SK-N-MC (cell line): Measurements from ENCODE around the gene RHOU.
"Not testable (repeated sequence)": the region's sequence is repeated elsewhere in the genome, so short reads cannot be mapped to it uniquely, and the experiment has no call there.

Source experiments
- DNase-seq: peaks from one replicate; pipeline ENCODE4 v3.0.0-alpha.2; 2011; ENCODE audit warnings: low read depth, low spot score
- H3K27ac ChIP-seq: fragments of 200-600 bp; sonication (generic); 2 replicates; pipeline ENCODE4 v1.5.1; 2016; ENCODE audit warnings: mixed run types
- H3K36me3 ChIP-seq: fragments of 200-600 bp; sonication (generic); 2 replicates; pipeline ENCODE4 v1.6.1; 2017; ENCODE audit warnings: antibody characterized with exemption, low read length, mixed read lengths; ENCODE audit not compliant: insufficient read depth
- H3K4me3 ChIP-seq: fragments of 200-600 bp; sonication (generic); 2 replicates; pipeline ENCODE4 v1.5.1; 2016
- H3K9ac ChIP-seq: fragments of 200-600 bp; sonication (generic); 2 replicates; pipeline ENCODE4 v1.8.0; 2017; ENCODE audit warnings: mixed run types, mixed read lengths; ENCODE audit not compliant: insufficient read length
- H3K9me3 ChIP-seq: fragments of 200-600 bp; sonication (generic); 2 replicates; pipeline ENCODE4 v1.6.1; 2017; ENCODE audit warnings: low read depth, mild to moderate bottlenecking, antibody characterized with exemption, low read length, moderate library complexity, mixed read lengths
- EZH2 ChIP-seq: fragments of 200-600 bp; sonication (generic); IDR thresholded peaks from one replicate; pipeline ENCODE4 v1.6.1; 2017; ENCODE audit warnings: antibody characterized with exemption
- FOXP2 ChIP-seq: optimal IDR thresholded peaks from 2 replicates; pipeline ENCODE3; 2011; ENCODE audit warnings: mild to moderate bottlenecking, moderate library complexity; ENCODE audit not compliant: insufficient read depth; ENCODE audit errors: extremely low read length, control extremely low read depth
- POLR2AphosphoS5 ChIP-seq: IDR thresholded peaks from 2 replicates; pipeline ENCODE4 v1.6.1; 2012; ENCODE audit warnings: mild to moderate bottlenecking, low read depth, low read length, borderline replicate concordance

The RHOU gene

GRCh38 chr1:228734881-228735801 is at the start of gene RHOU:
Gene RHOU, plus strand, starts transcription at chr1:228735479. Its CDS starts 264 bp downstream, at chr1:228735743.
- TF ChIP-seq FOXP2 (no peak), POLR2AphosphoS5 (no peak), EZH2 (peak; percentile 61)
- H3K27ac ChIP-seq = no peak within 1 kb of the TSS
- H3K9me3 ChIP-seq = no peaks in the 10 kb centered on the region
- DNase-seq = no peak
- H3K36me3 ChIP-seq = no peaks in the 10 kb centered on the region
- H3K9ac ChIP-seq = no peak within 1 kb of the TSS
- H3K4me3 ChIP-seq = peak within 1 kb of the TSS; percentile 73

GRCh38 chr1:228687587-228687986 is 47.7 kb upstream of the RHOU start:
- no peak for DNase-seq
- Histone ChIP-seq H3K4me3 (no peak overlapping the region), H3K36me3 (no peaks in the 10 kb centered on the region), H3K9ac (no peak overlapping the region), H3K27ac (no peak overlapping the region), H3K9me3 (no peaks in the 10 kb centered on the region)
- TF ChIP-seq FOXP2 (no peak), EZH2 (no peak), POLR2AphosphoS5 (no peak)

GRCh38 chr1:228689255-228689654 is 46.0 kb upstream of the RHOU start:
- no peak overlapping the region for H3K9ac ChIP-seq
- no peak overlapping the region for H3K4me3 ChIP-seq
- H3K9me3 ChIP-seq = no peaks in the 10 kb centered on the region
- no peak overlapping the region for H3K27ac ChIP-seq
- no peak for TF ChIP-seq EZH2
- TF ChIP-seq FOXP2 = no peak
- TF ChIP-seq POLR2AphosphoS5 = no peak
- DNase-seq = no peak
- no peaks in the 10 kb centered on the region for H3K36me3 ChIP-seq

GRCh38 chr1:228691211-228691610 is 44.1 kb upstream of the RHOU start:
- Histone ChIP-seq H3K27ac (no peak overlapping the region), H3K36me3 (no peaks in the 10 kb centered on the region), H3K9ac (no peak overlapping the region), H3K9me3 (no peaks in the 10 kb centered on the region), H3K4me3 (no peak overlapping the region)
- DNase-seq = no peak
- TF ChIP-seq POLR2AphosphoS5 (no peak), EZH2 (no peak)

- no peaks in the 10 kb centered on the region for H3K9me3 ChIP-seq
- DNase-seq = no peak
These were observed 43.4 kb upstream of the RHOU start for GRCh38 chr1:228691926-228692325.

GRCh38 chr1:228694447-228694846 is 40.8 kb upstream of the RHOU start:
- not testable (repeated sequence) for H3K36me3 ChIP-seq, H3K27ac ChIP-seq, H3K4me3 ChIP-seq, H3K9me3 ChIP-seq, DNase-seq, H3K9ac ChIP-seq

More at GRCh38 chr1:228691926-228692325, 43.4 kb upstream of the RHOU start:
- no peak overlapping the region for H3K9ac ChIP-seq
- no peak overlapping the region for H3K4me3 ChIP-seq
- TF ChIP-seq POLR2AphosphoS5 (no peak), EZH2 (no peak), FOXP2 (no peak)
- H3K27ac ChIP-seq = no peak overlapping the region
- no peaks in the 10 kb centered on the region for H3K36me3 ChIP-seq

- no peak for TF ChIP-seq EZH2
- no peak for TF ChIP-seq POLR2AphosphoS5
- no peak for TF ChIP-seq FOXP2
- no peaks in the 10 kb centered on the region for H3K36me3 ChIP-seq
- no peak overlapping the region for H3K9ac ChIP-seq
- H3K27ac ChIP-seq = no peak overlapping the region
- no peak for DNase-seq
- H3K4me3 ChIP-seq = no peak overlapping the region
- H3K9me3 ChIP-seq = no peaks in the 10 kb centered on the region
These were observed 40.0 kb upstream of the RHOU start for GRCh38 chr1:228695015-228695955.

- no peaks in the 10 kb centered on the region for H3K9me3 ChIP-seq
- no peak overlapping the region for H3K9ac ChIP-seq
- H3K4me3 ChIP-seq = no peak overlapping the region
- H3K36me3 ChIP-seq = no peaks in the 10 kb centered on the region
- TF ChIP-seq FOXP2 (no peak), POLR2AphosphoS5 (no peak), EZH2 (no peak)
- DNase-seq = no peak
- H3K27ac ChIP-seq = no peak overlapping the region
These were observed 37.9 kb upstream of the RHOU start for GRCh38 chr1:228697207-228698016.
